Activated CD4-positive, alpha-beta T cell treated with anti-CD3 and anti-CD28 coated beads, Interleukin-2, amount 10 ng/mL, durations not matched to agents 7 days and 5 days (primary cell): Measurements from ENCODE around the gene CERS5. TPM values are rescaled to one million over a fixed set of nuclear protein-coding genes. Genes with fewer than 3 reads are reported as not detected.

Experiments
- CTCF ChIA-PET: fragments of 350-600 bp; sonication (Branson Sonifier 250); formaldehyde crosslinking; loops from one replicate; lab custom pipeline; 2021; ENCODE audit warnings: antibody characterized with exemption; lab: Charles Lee
- POLR2A ChIA-PET: fragments of 350-600 bp; sonication (Branson Sonifier 250); formaldehyde crosslinking; loops from one replicate; lab custom pipeline; 2021; ENCODE audit warnings: antibody characterized with exemption; lab: Charles Lee
- DNase-seq: peaks from one replicate; pipeline ENCODE4 v3.0.0-alpha.2; 2020
- H3K27ac Mint-ChIP-seq: one replicate; pipeline ENCODE4 v1.8.0; 2021; ENCODE audit warnings: mild to moderate bottlenecking, moderate library complexity, mixed read lengths
- H3K27me3 Mint-ChIP-seq: one replicate; pipeline ENCODE4 v1.8.0; 2021; ENCODE audit warnings: mixed read lengths
- H3K36me3 Mint-ChIP-seq: one replicate; pipeline ENCODE4 v1.8.0; 2021; ENCODE audit warnings: low read depth, mixed read lengths
- H3K4me1 Mint-ChIP-seq: one replicate; pipeline ENCODE4 v1.8.0; 2021; ENCODE audit warnings: mixed read lengths
- H3K4me3 Mint-ChIP-seq: one replicate; pipeline ENCODE4 v1.8.0; 2021; ENCODE audit warnings: mild to moderate bottlenecking, moderate library complexity, mixed read lengths
- H3K9me3 Mint-ChIP-seq: one replicate; pipeline ENCODE4 v1.8.0; 2021; ENCODE audit warnings: mixed read lengths
- total RNA-seq, 2 experiments: library from RNA; stranded (reverse); gene quantifications; one replicate each; pipeline ENCODE4 v1.2.3, GENCODE V29; 2021

The CERS5 gene
- total RNA-seq, 2 experiments from 2014 or later = 49.2 to 59.2 TPM

DNA sequence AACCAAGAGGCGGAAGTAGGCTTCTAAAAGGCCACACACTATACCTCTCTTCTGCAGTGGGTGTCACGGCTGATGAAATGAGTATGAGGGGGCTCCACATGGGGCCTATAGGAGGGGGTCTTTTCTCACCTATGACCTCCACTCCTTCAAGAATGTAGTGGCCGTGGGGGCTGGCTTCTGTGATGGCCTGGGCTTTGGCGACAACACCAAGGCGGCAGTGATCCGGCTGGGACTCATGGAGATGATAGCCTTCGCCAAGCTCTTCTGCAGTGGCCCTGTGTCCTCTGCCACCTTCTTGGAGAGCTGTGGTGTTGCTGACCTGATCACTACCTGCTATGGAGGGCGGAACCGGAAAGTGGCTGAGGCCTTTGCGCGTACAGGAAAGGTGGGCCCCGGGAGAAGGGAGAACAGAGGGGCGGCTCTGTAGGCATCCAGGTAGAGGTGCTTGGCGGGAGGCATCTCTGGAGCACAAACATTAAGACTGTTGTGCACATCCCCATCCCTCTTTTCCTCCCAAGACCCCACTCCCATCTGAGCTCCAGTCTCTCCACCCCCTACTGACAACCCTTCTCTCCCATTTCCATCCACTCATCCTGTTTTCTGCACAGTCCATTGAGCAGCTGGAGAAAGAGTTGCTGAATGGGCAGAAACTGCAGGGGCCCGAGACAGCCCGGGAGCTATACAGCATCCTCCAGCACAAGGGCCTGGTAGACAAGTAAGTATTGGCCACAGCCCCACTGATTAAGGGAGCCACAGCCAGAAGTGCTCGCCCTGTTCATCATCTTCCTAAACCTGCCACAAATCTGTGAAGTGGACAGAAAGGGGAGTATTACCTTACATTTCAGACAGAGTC is 59.5 kb downstream of the CERS5 start:
- no peaks in the 10 kb centered on the region for H3K9me3 Mint-ChIP-seq
- DNase-seq = no peak
- POLR2A ChIA-PET = no interaction called here
- peaks cover 14% of the 10 kb centered on the region for H3K4me1 Mint-ChIP-seq
- peaks cover under 1% of the 10 kb centered on the region for H3K36me3 Mint-ChIP-seq
- no peak overlapping the region for H3K27ac Mint-ChIP-seq
- CTCF ChIA-PET = interaction anchor here (0.8 to 6.6 kb wide), 7 partner anchors 8 to 60 kb away, joined by 3 to 86 read pairs (median 4); partner anchors contain the start of genes CERS5, GPD1 and SMARCD1
- H3K4me3 Mint-ChIP-seq = no peak overlapping the region
- H3K27me3 Mint-ChIP-seq = no peaks in the 10 kb centered on the region

DNA sequence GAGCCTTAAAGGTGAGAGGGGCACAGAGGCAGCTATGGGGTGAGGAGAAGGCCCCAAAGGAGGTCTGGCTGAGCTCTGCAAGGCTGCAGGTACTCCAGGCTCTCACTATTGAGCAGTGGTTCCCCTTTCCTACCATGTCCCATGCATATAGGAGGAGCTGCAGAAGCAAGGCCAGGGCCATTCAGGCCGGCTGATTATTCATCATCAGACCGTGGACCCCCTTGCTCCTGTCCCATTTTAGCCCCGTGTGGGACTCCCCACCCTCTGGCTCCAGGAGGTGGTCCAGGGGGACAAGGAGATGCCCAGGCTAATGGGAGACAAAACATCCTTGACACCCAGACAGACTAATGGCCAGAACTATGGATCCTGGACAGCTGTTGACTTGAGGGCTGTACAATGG is 60.3 kb downstream of the CERS5 start:
- no peaks in the 10 kb centered on the region for H3K9me3 Mint-ChIP-seq
- H3K4me1 Mint-ChIP-seq = peaks cover 14% of the 10 kb centered on the region
- H3K36me3 Mint-ChIP-seq = peaks cover 1% of the 10 kb centered on the region
- DNase-seq = no peak
- CTCF ChIA-PET = interaction anchor here (1.0 to 5.8 kb wide), 2 partner anchors 7 to 60 kb away, joined by 3 to 86 read pairs; partner anchors contain the start of genes CERS5 and GPD1
- H3K27me3 Mint-ChIP-seq = no peaks in the 10 kb centered on the region
- no peak overlapping the region for H3K4me3 Mint-ChIP-seq
- POLR2A ChIA-PET = no interaction called here
- no peak overlapping the region for H3K27ac Mint-ChIP-seq

DNA sequence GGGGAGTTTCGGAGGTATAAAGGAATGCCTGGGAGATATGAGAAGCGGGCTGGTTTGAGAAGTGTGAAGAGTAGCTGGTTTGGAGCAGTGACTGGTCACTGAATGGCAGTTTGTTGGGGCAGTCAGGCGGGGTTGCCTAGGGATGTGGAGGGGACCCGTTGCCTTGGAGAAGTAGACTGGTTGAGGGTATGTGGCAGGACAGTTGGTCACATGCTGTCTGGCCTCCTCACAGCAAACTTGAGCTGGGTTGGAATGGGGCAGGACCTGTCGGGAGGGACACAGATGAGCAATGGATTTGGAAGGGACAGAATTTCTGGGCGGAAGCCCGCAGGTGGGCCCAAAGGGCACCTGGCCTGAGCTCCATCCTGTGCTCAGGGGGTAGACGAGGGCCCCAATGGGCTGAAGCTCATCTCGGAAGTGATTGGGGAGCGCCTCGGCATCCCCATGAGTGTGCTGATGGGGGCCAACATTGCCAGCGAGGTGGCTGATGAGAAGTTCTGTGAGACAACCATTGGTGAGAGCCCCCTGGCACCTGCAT is 61.2 kb downstream of the CERS5 start:
- Mint-ChIP-seq H3K4me1 (peaks cover 9% of the 10 kb centered on the region), H3K9me3 (no peaks in the 10 kb centered on the region), H3K27me3 (no peaks in the 10 kb centered on the region), H3K27ac (no peak overlapping the region), H3K4me3 (no peak overlapping the region), H3K36me3 (peaks cover 3% of the 10 kb centered on the region)
- CTCF ChIA-PET = no interaction called here
- POLR2A ChIA-PET = no interaction called here
- no peak for DNase-seq

DNA sequence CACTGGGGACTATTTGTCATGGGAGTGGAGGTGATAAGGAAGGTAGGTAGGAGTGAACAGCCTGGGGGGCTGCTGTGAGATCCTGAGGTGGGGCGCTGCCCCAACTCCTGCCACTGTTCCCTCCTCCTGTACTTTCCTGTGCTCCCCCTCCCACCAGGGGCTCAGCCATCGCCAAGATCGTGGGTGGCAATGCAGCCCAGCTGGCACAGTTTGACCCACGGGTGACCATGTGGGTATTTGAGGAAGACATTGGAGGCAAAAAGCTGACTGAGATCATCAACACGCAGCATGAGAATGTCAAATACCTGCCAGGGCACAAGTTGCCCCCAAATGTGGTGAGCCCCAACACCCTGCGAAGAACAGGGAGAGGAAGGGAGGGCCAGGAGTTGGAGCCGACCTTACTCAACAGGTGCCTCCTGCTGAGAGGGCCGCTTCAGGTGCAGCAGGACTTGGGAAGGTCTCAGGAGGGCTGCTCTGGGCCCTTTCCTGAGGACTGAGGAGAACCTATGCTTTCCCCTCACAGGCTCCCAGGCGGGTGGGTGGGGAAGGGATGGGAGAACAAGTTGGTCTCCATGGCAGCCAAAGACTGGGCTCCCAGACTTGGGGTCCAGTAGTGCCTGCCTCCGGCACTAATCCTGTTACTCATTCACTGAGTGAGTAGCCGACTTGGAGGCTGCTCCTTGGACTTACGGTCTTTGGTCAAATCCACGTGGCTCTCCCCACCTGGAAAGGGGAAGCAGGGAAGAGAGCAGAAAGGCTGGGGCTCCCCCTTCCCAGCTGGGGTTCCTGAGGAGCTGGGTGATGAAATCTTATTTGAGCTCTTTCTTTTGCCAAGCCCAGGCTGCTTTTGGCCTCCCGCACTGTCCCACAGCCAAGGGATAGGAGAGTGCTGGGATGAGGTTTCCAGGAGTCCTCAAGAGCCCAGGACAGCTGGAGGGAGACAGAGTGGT is 62.5 kb downstream of the CERS5 start:
- DNase-seq = no peak
- Mint-ChIP-seq H3K4me1 (peaks cover 1% of the 10 kb centered on the region), H3K27ac (no peak overlapping the region), H3K27me3 (no peaks in the 10 kb centered on the region), H3K9me3 (no peaks in the 10 kb centered on the region), H3K4me3 (no peak overlapping the region), H3K36me3 (peaks cover 13% of the 10 kb centered on the region)
- ChIA-PET POLR2A (no interaction called here), CTCF (interaction anchor here (0.5 to 9.2 kb wide), 5 partner anchors 5 to 306 kb away, joined by 3 to 86 read pairs (median 4); partner anchors contain the start of genes COX14 and SMARCD1)

DNA sequence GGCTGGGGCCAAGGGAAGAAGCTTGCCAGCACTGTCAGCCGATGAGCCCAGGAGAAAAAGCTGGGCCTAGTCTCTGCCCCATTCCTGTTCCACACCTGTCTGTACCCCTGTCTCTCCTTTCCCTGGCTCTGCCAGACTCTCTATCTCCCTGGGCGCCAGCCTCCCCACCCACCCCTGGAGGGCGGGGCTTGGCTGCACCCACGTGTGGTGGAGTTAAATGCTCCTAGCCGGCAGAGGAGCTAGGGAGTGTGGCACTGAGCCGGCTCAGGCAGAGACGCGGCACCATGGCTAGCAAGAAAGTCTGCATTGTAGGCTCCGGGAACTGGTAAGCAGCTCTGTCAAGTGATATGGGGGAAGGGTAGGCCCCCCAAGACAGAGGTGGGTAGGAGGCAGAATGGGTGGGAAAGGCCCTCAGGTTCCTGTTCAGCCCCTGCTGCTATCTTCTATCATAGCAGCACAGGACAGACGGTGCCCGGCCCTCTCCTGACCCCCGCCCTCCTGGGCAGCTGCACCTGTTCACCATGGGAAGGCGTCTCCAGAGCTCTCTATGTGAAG is 63.3 kb downstream of the CERS5 start, which contains the start of gene GPD1:
TSS of gene GPD1 (plus strand) at position 242 of the 555 bp plus-strand sequence. CDS start at position 285, 43 bp downstream.
- H3K36me3 Mint-ChIP-seq = peaks cover 21% of the 10 kb centered on the region
- no peak within 1 kb of the TSS for H3K27ac Mint-ChIP-seq
- no peaks in the 10 kb centered on the region for H3K27me3 Mint-ChIP-seq
- H3K9me3 Mint-ChIP-seq = no peaks in the 10 kb centered on the region
- peaks cover 1% of the 10 kb centered on the region for H3K4me1 Mint-ChIP-seq
- no peak within 1 kb of the TSS for H3K4me3 Mint-ChIP-seq
- ChIA-PET POLR2A (no interaction called here), CTCF (interaction anchor here (0.9 to 9.2 kb wide), 7 partner anchors 6 to 44 kb away, joined by 3 to 86 read pairs (median 4); partner anchors contain the start of genes COX14 and SMARCD1)
- DNase-seq = no peak

DNA sequence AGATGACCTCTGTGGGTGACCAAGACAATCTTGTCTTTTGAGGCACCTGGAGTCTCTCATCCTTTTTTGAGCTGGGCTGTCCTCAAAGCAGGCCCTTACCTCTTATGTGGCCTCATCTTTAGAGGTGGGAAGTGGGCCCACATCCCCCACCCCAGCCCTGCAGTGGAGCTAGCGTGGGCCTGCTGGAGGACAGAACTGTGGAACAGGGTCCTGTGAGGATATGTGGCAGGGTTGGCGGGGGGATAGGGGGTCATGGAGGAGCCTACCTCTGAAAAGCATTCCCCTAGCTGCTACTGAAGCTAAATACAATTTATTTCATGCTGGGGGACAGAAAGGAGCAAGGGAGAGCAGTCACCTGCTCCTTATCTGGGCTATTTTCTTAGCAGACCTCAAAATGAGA is 63.8 kb downstream of the CERS5 start:
- Mint-ChIP-seq H3K4me1 (no peaks in the 10 kb centered on the region), H3K36me3 (peaks cover 23% of the 10 kb centered on the region), H3K4me3 (no peak overlapping the region), H3K9me3 (no peaks in the 10 kb centered on the region), H3K27me3 (no peaks in the 10 kb centered on the region), H3K27ac (no peak overlapping the region)
- ChIA-PET POLR2A (no interaction called here), CTCF (interaction anchor here (0.9 to 9.2 kb wide), 5 partner anchors 7 to 44 kb away, joined by 3 to 86 read pairs (median 4); partner anchors contain the start of genes COX14 and SMARCD1)
- DNase-seq = no peak

DNA sequence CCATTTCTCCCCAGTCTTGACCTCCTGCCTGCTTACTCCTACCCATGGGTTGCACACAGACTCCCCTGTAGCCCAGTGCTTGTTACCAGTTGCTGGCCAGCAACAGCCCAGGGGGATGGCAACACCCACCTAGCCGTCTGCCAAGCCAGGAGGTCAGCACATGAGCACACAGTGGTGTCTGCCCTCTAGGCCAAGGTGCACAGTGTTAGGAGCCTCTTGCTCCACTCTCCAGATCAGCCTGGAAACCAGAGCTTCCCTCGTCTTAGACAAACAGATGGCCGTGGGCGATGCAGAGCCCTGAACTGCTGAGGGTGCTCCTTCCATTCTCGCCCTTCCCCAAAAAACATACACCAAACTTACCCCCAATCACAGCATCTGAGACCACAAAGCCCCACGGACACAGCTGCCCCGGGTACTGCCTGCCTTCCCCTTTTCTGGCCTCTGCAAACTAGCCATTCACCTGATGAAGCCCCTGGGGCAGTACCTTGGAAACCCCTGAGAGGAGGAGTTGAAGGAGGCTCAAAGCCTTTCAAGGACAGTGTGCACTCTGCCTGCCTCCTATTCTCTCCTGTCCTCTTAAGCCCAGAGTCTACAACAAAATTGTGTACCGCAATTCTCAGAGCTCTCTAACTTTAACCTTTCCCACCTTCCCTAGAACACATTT is 64.4 kb downstream of the CERS5 start:
- Mint-ChIP-seq H3K27me3 (no peaks in the 10 kb centered on the region), H3K27ac (no peak overlapping the region), H3K36me3 (peaks cover 29% of the 10 kb centered on the region), H3K4me3 (no peak overlapping the region), H3K4me1 (no peaks in the 10 kb centered on the region), H3K9me3 (no peaks in the 10 kb centered on the region)
- POLR2A ChIA-PET = no interaction called here
- CTCF ChIA-PET = interaction anchor here (0.9 to 9.2 kb wide), 5 partner anchors 7 to 45 kb away, joined by 3 to 86 read pairs (median 4); partner anchors contain the start of genes COX14 and SMARCD1
- DNase-seq = no peak

DNA sequence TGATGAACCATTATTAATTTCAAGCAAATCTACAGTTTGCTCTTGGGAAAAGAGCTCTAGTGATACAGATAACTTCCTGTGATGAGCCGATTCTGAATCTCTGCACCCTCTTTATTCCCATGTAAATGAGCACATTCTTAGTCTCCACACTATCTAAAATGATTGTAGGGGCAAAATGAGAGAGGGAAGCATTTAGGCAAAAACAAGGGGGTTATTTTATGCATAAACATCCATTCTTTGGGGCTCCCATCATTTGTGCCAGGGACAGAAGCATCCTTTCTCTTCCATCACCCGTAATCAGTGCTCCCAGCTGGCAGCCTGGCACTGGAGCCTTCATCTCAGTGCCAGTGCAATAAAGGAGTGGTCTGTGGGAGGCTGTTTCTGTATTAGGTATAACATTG is 65.0 kb downstream of the CERS5 start:
- Mint-ChIP-seq H3K9me3 (no peaks in the 10 kb centered on the region), H3K27me3 (no peaks in the 10 kb centered on the region)
- POLR2A ChIA-PET = no interaction called here

DNA sequence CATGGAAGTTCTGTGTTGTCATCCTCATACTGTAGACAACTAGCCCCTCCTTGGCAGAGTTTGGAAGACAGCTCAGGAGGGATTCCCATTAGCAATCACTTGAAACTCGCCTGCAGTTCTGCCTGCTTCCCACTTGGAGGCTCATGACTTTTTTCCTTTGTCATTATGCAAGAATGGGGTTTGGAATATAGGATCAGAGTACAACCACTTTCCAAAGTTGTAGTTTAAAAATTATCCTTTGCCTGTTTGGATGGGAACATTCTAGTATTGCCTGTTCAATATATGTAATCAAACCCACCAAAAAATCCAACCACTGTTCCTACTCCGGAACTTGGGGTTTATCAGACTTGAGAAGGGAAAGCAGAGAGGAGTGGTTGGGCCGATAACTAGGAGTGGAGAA is 65.5 kb downstream of the CERS5 start:
- DNase-seq = no peak
- no peak overlapping the region for H3K4me3 Mint-ChIP-seq
- H3K4me1 Mint-ChIP-seq = no peaks in the 10 kb centered on the region
- no peaks in the 10 kb centered on the region for H3K27me3 Mint-ChIP-seq
- ChIA-PET POLR2A (no interaction called here), CTCF (interaction anchor here (9.2 kb wide), 1 partner anchor 8 kb away, joined by 86 read pairs; the partner anchor contains the start of gene COX14)
- no peaks in the 10 kb centered on the region for H3K9me3 Mint-ChIP-seq
- peaks cover 36% of the 10 kb centered on the region for H3K36me3 Mint-ChIP-seq
- no peak overlapping the region for H3K27ac Mint-ChIP-seq

More for the DNA sequence above, 65.0 kb downstream of the CERS5 start:
- H3K27ac Mint-ChIP-seq = no peak overlapping the region
- H3K36me3 Mint-ChIP-seq = peaks cover 32% of the 10 kb centered on the region
- H3K4me1 Mint-ChIP-seq = no peaks in the 10 kb centered on the region
- CTCF ChIA-PET = interaction anchor here (9.2 kb wide), 1 partner anchor 8 kb away, joined by 86 read pairs; the partner anchor contains the start of gene COX14
- no peak for DNase-seq
- no peak overlapping the region for H3K4me3 Mint-ChIP-seq

DNA sequence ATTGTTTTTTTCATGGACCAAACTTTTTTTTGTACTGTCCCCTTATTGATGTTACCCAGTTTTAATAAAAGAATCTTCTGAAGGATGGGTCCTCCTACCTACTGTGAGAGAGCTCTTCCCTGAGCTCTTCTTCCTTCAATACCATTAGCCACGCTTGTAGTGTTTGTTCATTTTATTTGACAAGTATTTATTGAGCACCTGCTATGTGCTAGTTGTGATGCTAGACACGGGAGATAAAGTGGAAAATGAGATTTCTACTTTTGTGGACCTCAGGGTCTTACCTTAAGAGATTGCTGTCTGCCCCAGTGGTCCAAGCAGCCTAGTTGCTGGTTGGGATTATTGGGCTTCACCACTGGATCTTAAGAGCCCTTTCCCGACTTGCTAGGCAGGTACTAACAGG is 66.6 kb downstream of the CERS5 start:
- ChIA-PET CTCF (interaction anchor here (0.8 to 9.2 kb wide), 4 partner anchors 9 to 143 kb away, joined by 3 to 86 read pairs (median 4); partner anchors contain the start of gene COX14), POLR2A (no interaction called here)
- Mint-ChIP-seq H3K27ac (no peak overlapping the region), H3K4me1 (no peaks in the 10 kb centered on the region), H3K36me3 (peaks cover 47% of the 10 kb centered on the region), H3K4me3 (no peak overlapping the region), H3K27me3 (no peaks in the 10 kb centered on the region), H3K9me3 (no peaks in the 10 kb centered on the region)
- DNase-seq = no peak

DNA sequence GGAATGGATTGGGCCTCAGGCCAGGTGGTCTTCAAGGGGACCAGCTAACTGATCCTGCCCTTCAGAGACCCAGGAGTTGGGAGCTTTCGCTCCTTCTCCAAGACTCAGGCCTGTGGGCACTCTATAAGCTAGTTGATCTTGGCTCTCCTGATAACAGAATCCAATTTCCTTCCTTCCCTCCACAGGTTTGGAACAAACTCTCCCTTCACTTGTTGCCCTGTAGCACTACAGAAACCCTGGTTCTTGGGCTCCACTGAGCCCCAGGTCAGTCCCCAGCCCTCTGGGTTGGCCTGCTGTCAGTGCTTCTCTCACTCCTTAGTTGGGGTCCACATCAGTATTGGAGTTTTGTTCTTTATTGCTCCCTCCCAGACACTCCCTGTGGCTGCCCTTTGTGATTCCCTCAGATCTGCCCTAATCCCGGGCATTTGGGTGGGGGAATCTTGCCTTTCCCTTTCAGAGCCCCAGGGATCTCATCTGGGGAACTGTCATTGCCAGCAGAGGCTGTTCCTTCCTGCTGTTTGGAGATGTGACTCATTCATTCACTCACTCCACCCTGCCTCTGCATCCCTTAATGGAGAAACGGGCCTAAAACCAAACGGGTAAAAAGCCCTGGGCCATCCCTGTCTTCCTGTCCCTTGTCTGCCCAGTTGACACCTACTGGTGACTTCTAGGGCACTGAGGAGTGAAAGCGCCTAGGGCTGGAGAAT is 67.7 kb downstream of the CERS5 start:
- no peak for DNase-seq
- ChIA-PET CTCF (interaction anchor here (1.4 to 9.2 kb wide), 2 partner anchors 10 kb away, joined by 5 to 86 read pairs; partner anchors contain the start of gene COX14), POLR2A (no interaction called here)
- no peaks in the 10 kb centered on the region for H3K9me3 Mint-ChIP-seq
- peaks cover 57% of the 10 kb centered on the region for H3K36me3 Mint-ChIP-seq
- H3K27me3 Mint-ChIP-seq = no peaks in the 10 kb centered on the region
- no peak overlapping the region for H3K27ac Mint-ChIP-seq
- no peaks in the 10 kb centered on the region for H3K4me1 Mint-ChIP-seq
- H3K4me3 Mint-ChIP-seq = no peak overlapping the region
